Effector CD4-positive, alpha-beta T cell (primary cell): Measurements from ENCODE around the gene KMT2D.

Experiments
- DNase-seq: peaks from one replicate; pipeline ENCODE4 v3.0.0-alpha.2; 2020
- total RNA-seq: gene quantifications from one replicate; lab custom pipeline; 2026; lab: John Stamatoyannopoulos, UW

The KMT2D gene, protein sequence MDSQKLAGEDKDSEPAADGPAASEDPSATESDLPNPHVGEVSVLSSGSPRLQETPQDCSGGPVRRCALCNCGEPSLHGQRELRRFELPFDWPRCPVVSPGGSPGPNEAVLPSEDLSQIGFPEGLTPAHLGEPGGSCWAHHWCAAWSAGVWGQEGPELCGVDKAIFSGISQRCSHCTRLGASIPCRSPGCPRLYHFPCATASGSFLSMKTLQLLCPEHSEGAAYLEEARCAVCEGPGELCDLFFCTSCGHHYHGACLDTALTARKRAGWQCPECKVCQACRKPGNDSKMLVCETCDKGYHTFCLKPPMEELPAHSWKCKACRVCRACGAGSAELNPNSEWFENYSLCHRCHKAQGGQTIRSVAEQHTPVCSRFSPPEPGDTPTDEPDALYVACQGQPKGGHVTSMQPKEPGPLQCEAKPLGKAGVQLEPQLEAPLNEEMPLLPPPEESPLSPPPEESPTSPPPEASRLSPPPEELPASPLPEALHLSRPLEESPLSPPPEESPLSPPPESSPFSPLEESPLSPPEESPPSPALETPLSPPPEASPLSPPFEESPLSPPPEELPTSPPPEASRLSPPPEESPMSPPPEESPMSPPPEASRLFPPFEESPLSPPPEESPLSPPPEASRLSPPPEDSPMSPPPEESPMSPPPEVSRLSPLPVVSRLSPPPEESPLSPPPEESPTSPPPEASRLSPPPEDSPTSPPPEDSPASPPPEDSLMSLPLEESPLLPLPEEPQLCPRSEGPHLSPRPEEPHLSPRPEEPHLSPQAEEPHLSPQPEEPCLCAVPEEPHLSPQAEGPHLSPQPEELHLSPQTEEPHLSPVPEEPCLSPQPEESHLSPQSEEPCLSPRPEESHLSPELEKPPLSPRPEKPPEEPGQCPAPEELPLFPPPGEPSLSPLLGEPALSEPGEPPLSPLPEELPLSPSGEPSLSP (N-terminal part only)
- total RNA-seq, result 203 reads per million, percentile 92 among the genes with 10 or more reads in this experiment

DNA sequence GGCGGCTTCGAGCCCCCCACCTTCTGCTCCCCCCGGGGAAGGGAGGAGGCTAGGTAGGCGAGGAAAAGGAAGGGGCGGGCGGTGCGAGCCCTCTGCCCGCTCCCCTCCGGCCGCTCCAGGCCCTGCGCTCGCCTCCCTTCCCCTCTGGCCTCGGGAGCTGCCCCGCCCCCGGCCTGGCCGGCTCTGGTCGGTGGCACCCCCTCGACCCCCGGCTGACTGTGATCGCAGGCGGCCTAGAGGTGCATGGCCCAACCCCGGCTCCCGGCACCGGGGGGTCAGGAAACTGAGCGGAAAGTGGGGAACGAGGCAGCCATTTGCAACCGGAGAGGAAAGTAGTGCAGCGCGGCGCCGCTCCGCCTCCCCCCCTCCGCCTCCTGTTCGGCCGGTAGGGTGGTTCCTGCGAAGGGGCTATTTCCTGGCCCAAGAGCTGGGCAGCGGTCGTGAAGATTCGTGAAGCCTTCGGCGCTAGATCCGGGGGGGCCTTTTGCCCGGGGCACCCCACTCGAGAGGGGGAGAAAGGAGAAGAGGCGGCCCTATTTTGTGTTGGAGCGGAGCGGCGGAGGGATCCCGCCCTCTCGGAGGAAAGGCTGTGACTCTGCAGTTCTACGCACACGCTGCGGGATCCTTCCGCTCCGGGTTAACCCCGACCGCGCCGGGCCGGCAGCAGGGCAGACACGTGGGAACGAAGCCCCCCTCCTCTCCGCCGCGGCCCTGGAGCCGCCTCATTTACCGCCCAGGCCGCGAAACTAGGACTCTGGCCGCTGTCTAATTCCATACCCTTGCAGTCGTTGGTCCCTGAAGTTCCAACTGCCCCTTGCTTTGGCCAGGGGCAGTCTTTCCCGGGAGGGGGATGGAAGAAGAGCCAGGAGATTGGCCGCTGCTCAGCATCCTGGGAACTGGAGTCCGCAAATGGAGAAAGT, at the start of gene KMT2D:
KMT2D (minus strand) TSS at position 558 of the 920 bp plus-strand sequence. CDS start 5,470 bp downstream, outside the sequence.
- DNase-seq, result peak; percentile 81

DNA sequence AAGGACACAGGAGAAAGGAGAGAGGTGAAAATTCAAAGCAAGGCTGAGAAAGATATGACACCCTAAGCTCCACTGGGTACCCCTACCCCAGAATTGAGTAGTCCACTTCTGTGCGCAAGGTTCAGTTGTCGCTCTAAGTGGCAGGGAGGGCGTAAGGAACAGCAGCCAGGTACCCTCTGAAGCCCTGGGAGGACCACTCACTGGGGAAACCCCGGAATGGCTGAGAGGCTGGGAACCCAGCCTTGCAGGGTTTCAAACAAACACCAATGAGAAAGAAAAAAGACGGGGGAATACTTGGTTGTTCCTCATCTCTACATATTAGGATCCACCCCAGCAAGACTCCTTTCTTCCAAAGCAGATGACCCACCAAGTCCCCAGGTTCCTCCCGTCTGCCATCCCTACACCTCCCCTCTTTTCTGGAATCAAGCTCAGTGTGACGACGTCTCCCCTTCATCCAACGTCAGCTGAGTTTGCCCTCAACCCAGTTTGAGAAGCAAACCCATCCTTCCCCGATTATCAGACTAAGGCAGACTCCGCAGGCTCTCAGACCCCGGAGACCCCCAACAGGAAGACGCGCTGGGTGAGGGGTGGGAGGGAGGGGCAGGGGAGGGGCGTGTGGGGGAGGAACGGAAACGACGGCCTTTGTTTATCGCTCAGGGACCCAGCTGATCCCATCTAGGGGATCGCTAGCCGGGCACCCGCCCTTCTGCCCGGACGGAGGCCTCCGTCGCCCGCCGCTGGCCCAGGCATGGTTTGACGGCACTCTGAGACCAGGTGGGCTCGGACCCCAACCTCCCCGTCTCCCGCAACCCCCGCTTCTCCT, 49.3 kb upstream of the KMT2D start:
- DNase-seq, result no peak

DNA sequence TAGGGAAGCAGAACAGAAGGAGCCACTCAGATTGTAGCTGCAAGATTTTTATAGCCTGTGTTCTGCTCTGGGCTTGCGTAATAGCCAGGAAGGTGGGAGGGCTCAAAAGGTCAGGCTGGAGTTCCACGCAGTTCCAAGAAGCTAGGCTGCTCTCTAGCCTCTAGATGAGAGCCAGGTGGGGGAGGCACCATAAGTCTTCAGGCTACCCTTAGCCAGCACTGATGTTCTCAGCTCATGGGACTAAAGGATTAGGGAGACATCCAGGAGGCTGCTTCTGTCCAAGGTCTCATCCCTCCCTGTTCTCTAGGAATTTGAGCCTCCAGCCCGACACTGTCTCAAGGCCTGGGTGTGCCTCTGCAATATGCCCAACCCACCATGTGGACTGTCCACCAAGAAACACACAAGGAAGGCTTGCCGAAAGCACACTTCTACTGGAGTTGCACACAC, 48.4 kb upstream of the KMT2D start:
- DNase-seq, result no peak

DNA sequence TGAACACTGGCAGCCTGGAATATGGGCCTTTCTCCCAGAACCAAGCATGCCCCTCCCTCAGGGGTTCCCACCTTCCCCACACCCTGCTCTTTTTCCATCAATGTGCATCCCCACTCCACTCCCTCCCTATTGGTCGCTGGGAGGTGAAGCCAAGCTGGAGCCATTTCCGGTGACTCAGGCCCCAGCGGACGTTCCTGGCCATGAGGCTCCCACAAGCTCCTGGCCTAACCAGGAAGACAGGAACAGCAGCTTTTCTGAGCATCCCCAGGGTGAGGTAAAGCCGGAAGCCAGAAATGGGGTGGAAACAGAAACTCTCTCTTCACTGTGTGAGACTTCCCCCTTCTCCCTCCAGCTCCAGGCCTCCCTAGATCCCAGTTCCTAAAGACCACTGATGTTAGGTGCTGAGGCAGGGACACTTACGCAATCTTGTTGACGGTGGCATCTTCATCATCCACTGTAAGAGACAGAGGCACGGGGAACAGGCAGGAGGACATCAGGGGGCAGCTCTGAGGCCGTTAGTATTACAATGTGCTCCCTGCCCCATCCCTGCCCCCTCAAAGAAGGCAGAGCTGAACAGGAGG, 45.0 kb upstream of the KMT2D start:
- no peak for DNase-seq

DNA sequence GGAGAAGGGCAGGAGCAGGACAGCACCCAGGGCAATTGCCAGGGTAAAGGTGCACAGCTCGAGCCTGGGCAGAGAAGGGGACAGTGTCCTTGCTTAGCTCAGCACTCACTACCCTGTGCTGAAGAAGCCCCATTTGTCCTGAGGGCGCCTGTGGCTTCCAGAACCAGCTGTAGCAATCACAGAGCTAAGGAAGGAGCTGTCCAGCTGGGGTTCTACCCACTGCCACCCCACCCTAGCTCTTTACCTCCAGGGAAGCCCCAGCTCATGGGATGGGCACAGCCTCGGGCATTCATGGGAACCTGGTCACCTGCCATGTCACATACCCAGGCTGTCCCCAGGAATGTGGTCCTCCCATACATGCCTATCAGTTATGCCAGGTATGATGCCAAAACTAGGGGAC, 44.2 kb upstream of the KMT2D start:
- no peak for DNase-seq

DNA sequence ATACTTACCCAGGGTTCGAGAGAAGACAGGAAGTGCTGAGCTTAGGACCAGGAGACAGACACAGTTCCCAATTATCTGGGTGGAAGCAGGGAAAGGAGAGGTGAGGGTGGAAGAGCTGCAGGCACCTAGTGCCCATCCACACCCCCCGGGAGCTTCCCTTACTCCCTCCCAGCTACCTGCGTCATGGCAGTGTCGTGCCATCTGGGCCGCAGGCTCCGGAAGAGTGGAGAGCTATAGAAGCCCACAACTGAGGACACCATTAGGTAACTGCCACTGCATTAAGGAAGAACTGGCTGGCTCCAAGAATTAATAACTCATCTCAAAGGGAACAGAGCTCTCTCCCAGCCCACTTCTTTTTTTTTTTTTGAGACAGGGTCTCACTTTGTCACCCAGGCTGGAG, 39.8 kb upstream of the KMT2D start:
- DNase-seq, result no peak

DNA sequence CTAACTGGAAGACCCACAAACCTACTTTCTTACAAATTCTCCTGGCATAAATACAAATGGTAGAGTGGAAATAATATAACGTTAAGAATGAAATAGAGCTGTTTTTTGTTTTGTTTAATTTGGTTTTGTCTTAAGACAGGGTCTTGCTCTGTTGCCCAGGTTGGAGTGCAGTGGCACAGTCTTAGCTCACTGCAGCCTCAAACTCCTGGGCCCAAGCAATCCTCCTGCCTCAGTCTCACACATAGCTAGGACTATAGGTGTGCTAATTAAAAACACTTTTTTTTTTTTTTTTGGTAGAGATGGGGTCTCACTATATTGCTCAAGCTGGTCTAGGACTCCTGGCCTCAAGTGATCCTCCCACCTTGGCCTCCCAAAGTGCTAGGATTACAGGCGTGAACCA, 38.1 kb upstream of the KMT2D start:
- no peak for DNase-seq

DNA sequence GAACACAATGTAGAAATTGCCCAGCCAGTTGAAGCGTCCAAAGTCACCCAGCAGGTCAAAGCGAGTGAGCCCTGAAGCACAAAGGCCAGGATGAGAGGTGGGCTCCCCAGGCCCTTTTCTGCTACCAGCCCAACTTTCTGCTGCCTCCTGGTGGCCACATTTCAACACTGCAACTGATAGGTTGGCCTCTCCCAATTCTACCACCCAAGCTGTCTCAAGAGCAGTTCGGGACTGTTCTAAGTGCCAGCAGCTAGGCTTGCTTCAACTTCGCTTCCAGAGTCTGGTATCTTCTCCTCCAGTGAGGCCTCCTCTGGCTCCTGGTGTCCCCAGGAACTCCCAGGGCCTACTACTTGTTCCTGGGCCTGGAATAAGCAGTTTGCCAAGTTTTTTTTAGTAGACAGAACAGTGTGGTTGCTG, 37.4 kb upstream of the KMT2D start:
- DNase-seq, result peak; percentile 55

DNA sequence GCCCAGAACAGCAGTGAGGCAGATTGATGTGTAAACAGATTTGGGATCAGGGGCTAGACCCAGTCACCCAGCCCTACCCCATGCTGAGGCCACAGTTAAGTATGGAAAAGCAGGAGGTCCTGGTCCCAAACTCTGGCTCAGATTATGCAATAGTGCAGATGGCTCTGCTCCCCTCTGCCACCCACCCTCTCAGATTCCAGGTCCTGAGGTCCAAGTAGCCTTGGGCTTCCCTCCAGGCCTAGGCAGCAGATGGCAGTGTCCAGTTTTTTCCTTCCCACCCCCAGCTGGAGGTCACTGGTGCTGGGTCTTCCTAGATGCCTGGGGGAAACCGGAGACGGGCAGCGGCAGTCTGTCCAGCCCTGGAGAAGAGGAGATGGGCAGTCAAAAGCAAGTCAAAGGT, 36.8 kb upstream of the KMT2D start:
- no peak for DNase-seq

DNA sequence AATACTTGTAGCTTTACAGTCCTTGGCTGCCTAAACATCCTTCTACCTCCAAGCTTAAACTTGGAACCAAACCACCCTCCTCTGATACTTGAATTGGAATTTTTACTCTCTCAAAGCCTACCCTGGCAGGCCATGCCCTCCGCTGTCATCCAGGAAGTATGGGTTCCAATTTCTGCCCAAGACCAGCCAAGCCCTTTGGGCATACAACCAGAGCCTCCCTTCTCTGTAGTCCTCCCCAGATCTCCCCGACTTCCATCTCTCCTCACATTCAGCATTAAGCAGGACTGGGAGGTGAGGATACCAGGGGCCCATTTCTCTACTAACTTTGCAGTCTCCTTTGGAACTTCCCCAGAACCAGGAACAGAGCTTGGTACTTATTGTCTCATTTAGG, 34.4 kb upstream of the KMT2D start:
- DNase-seq, result no peak

DNA sequence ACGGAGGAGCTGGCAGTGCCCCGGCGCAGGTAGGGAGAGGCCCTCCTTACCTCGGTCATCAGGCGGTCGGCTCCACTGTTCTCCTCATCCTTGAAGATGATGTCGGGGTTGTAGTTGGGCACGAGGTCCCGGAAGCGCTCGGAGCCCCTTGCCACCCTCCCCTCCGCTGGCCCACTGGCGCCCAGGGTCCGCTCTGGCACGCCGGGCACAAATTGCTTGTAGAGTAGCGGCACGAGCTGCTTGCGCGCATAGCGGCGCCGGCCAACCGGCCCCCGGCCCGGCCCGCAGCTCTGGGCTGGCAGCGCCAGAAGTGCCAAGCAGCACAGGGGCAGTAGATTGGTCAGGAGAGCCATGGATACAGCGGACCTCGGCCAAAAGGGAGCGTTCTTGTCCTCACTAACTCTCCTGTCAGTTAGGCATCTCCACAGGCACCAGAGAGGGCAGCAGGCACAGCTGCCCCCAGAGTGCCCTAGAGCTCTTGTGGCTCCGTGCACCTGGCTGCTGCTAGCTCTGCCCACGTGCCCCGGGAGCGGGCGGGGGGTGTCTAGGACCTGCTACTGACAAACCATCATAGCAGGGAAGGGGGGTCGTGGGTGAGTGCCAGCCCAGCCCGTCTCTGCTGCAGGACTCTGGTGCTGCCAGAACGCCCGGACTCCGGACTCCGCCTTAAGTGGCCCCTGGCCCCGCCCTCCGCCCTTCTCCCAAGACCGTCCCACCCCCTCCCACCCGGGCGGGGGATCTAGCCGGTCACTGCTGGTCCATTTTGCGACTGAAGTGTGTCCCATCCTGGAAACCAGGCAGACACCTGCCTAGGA, 33.8 kb upstream of the KMT2D start, which contains the start of gene DHH:
DHH (minus strand) TSS at position 642 of the 815 bp plus-strand sequence; CDS start at position 353, 289 bp downstream.
- DNase-seq, result no peak

DNA sequence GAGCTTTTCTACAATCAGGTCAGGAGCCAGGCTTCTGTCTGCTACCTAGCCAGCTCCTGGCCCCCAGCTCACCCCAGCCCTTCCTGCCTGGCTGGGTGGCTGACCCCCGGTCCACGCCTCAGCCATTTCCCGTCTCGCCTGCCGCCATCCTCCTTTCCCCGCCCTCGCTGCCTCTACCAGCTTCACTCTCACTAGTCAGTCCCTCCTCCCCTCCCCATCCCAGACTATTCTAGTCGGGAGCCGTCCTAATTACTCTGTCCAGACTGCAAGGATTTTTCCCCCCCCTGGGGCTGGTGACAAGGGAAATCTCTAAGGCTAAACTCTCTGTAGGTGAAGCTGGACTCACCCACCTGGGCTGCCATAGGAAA, 33.2 kb upstream of the KMT2D start:
- DNase-seq, result no peak

DNA sequence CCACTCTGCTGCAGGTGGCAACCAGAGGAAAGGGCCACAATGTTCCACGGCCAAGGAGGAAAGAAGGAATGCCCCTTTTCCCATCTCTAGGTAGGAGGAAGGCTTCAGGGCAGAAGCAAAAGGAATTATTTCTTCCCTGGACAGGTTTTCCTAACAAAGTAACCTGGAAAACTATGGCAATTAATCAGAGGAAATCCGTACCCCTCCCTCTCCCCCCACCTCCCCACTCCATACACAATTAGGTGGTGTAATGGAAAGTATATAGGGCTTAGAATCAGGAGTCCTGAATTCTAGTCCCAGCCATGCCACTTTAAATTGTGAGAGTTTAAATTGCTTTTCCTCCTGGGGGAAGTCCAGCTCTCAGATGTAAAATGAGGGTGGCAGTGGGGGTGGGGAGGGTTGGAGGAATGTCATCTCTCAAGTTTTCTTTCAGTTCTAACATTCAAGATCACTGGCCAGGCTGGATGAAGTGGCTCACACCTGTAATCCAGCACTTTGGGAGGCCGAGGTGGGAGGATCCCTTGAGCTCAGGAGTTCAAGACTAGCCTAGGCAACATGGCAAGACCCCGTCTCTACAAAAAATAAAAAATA, 32.3 kb upstream of the KMT2D start:
- no peak for DNase-seq

DNA sequence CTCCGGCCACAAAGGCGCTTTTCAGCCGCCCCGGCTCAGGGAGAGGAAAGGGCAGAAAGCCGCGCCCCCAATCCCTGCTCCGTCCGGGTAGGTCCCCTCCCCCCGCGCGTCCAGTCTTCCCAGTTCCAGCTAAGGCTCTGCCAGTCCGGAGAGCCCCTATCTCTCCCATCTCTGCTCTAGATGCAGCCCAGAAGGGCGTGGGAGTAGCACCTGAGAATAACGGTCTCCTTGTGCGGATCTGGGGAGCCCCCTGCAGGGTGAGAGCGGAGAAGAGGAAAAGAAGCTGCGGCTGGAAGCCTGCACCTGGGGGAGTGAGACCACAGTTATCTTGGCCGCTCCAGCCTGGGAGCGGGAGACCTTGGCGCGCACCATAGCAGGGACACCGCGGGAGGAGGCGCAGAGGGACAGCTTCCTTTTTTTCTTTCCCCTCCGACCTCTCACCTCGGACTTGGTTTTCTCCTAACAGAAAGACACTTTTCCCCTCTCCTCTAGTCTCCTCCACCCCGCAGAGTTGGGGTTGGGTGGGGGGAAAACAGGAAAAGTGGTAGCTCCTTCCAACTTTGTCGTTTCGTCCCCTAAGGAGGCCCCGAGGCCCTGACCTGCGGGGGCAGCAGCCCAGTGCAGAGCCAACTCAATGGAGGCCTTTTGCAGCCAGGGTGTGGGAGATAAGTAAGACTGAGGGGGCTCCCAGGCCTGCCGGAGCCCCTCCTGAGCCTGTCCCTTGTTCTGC, 31.7 kb upstream of the KMT2D start:
- peak; percentile 43 for DNase-seq

DNA sequence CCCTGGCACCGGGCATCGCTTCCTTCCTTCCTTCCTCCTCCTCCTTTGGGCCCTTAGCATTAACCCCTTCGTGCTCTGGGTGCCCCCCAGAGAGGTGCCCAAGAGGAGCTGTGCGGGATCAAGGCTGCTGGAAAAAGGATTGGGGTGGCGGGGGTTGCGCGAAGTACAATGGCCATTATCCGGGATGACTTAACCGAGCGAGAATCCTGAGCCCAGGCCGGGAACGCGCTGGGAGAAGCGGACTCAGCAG, 31.2 kb upstream of the KMT2D start:
- no peak for DNase-seq

DNA sequence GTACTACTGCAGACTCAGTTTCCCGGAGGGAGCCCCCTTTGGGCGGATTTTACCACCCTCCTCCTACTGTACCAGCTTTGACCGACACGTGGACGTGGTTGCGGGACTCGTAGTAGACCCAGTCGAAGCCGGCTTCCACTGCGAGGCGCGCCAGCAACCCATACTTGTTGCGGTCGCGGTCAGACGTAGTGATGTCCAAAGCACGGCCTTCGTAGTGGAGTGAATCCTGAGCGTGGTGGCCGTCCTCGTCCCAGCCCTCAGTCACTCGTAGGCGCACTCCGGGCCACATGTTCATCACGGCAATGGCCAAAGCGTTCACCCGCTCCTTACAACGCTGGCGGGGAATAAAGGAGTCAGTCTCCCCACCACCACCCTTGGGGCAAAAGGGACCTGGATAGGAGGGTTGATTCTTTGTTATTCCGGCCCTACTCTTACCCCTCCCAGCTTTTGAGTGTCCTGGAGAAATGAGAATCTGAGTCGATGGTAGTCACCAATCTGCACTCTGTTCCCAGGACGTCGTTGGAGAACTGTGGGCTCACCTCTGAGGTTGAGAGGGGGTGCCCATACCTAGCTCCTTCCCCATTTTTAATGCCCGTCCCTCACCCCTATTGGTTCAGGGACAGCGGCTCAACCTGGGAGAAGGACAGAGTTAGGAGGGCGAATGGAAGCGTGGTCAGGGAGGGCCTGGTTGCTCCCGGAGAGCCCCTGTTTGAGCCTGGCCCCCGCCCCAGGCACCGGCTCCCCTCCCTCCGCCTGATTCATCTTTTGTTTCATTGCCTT, 30.7 kb upstream of the KMT2D start:
- no peak for DNase-seq

DNA sequence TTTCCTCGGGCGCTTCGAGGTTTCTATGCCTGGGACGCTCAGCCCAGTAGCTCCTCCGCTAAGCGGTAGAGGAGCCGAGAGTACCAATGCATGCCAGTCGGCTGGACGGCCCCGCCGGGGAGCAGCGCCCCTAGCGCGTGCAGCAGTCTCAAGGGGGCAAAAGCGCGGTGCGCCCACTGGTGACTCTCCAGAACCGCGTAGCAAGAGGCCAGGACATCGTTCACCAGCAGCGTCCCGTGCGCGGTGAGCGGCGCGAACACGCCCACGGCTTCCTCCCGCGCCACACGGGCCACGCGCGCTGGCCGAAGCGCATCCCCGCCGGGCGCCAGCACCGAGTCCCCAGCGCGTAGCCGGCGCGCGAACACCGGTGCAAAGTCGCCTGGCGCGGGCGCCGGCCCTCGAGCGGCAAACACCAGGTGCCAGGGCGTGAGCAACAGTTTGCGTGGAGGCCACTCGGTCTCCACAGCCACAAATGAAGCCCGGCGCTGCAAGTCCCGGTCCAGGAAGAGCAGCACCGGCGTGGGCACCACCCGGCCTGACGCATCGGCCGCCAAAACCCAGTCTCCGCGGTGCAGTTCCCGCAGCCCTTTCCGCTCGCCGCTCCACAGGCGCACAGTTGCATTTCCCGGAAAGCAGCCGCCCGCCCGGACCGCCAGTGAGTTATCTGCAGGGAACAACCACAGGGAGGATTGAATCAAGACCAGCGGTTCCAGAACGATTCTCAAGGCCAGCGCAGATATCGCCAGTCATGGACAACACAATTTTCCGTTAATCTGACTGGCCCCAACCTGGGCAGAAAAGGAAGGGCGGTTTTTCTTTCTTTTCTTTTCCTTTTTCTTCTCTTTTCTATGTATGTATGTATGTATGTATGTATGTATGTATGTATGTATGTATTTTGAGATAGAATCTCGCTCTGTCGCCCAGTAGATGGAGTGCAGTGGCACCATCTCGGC, 29.5 kb upstream of the KMT2D start:
- DNase-seq, result no peak
